ENCODE results near the gene SLC38A3. TPM values are rescaled to one million over a fixed set of nuclear protein-coding genes. Genes with fewer than 3 reads are reported as not detected.

SLC38A3 gene
- total RNA-seq, 1 experiment from 2014 or later = not detected

GRCh38 chr3:50173685-50174516, 31.2 kb upstream of the SLC38A3 start:
- no peaks in the 10 kb centered on the region for H3K36me3 ChIP-seq
- no peak overlapping the region for H3K27ac ChIP-seq
- H3K4me3 ChIP-seq = no peak overlapping the region
- peaks cover 9% of the 10 kb centered on the region for H3K4me1 ChIP-seq (replicated peaks)
- no peaks in the 10 kb centered on the region for H3K9me3 ChIP-seq (replicated peaks)
- H3K27me3 ChIP-seq (replicated peaks) = no peaks in the 10 kb centered on the region
- no peak for DNase-seq (ENCODE audit: low read depth in 1 of 2, low spot score in 2 of 2)

DNA sequence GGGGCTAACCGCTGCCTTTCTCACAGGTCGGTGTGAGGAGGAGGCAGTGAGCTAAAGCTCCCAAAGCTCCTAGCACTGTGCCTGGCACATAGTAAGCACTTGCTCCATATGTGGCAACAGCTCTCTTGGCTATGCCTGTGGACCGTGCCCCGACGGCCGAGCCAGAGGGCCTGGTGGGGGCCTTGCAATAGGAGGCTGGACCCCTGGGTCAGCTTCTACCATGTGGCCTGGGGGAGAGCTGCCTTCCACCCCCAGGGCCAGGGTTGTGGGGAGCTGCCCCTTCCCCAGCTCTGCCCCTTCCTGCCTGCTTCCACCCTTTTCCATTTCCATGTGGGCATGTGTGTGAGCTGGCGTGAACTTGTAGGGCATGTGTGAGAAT, 30.6 kb upstream of the SLC38A3 start:
- Histone ChIP-seq H3K36me3 (no peaks in the 10 kb centered on the region), H3K9me3 (replicated peaks) (no peaks in the 10 kb centered on the region), H3K27ac (no peak overlapping the region), H3K27me3 (replicated peaks) (no peaks in the 10 kb centered on the region), H3K4me3 (no peak overlapping the region), H3K4me1 (replicated peaks) (peaks cover 9% of the 10 kb centered on the region)
- no peak for DNase-seq (ENCODE audit: low read depth in 1 of 2, low spot score in 2 of 2)

- Histone ChIP-seq H3K27me3 (replicated peaks) (no peaks in the 10 kb centered on the region), H3K27ac (no peak overlapping the region), H3K4me3 (no peak overlapping the region), H3K36me3 (no peaks in the 10 kb centered on the region), H3K9me3 (replicated peaks) (no peaks in the 10 kb centered on the region), H3K4me1 (replicated peaks) (peaks cover 9% of the 10 kb centered on the region)
- DNase-seq (ENCODE audit: low read depth in 1 of 2, low spot score in 2 of 2) = no peak
Observed at GRCh38 chr3:50174947-50175524, 30.0 kb upstream of the SLC38A3 start.

DNA sequence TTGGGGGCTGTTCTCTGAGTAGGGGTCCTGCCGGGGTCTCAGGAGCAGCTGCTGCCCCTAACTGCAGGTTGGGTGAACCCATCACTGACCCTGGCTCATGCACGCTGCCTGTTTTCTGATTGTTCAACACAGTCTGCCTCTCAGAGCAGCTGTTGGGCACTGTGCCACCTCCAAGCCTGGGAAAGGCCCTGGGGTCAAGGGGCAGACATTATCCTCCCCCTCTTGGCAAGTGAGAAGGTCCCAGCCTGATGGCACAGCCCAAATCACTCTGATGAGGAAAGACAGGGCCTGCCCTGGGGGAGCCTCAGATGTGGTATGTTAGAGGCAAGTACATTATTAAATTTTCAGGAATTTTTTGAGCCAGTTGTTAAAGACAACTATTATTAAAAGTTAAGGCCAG, 27.7 kb upstream of the SLC38A3 start:
- no peaks in the 10 kb centered on the region for H3K4me1 ChIP-seq (replicated peaks)
- H3K27me3 ChIP-seq (replicated peaks) = no peaks in the 10 kb centered on the region
- H3K27ac ChIP-seq = no peak overlapping the region
- no peaks in the 10 kb centered on the region for H3K9me3 ChIP-seq (replicated peaks)
- no peaks in the 10 kb centered on the region for H3K36me3 ChIP-seq
- no peak for DNase-seq (ENCODE audit: low read depth in 1 of 2, low spot score in 2 of 2)
- H3K4me3 ChIP-seq = no peak overlapping the region

DNA sequence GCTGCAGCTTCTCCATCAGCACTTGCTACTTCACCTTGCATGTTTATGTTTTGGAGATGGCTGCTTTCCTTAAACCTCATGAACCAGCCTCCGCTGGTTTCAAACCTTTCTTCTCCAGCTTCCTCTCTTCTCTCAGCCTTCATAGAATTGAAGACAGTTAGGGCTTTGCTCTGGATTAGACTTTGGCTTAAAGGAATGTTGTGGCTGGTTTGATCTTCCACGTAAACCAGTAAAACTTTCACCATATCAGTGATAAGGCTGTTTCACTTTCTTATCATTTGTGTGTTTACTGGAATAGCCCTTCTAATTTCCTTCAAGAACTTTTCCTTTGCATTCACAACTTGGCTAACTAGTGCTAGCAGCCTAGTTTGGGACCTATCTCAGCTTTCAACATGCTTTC, 25.4 kb upstream of the SLC38A3 start:
- no peaks in the 10 kb centered on the region for H3K9me3 ChIP-seq (replicated peaks)
- no peak for DNase-seq (ENCODE audit: low read depth in 1 of 2, low spot score in 2 of 2)
- H3K36me3 ChIP-seq = no peaks in the 10 kb centered on the region
- no peaks in the 10 kb centered on the region for H3K27me3 ChIP-seq (replicated peaks)
- H3K4me3 ChIP-seq = no peak overlapping the region
- H3K4me1 ChIP-seq (replicated peaks) = no peaks in the 10 kb centered on the region
- no peak overlapping the region for H3K27ac ChIP-seq

- Histone ChIP-seq H3K36me3 (no peaks in the 10 kb centered on the region), H3K9me3 (replicated peaks) (no peaks in the 10 kb centered on the region), H3K27ac (no peak overlapping the region), H3K4me1 (replicated peaks) (no peaks in the 10 kb centered on the region), H3K4me3 (no peak overlapping the region), H3K27me3 (replicated peaks) (no peaks in the 10 kb centered on the region)
- no peak for DNase-seq (ENCODE audit: low read depth in 1 of 2, low spot score in 2 of 2)
Observed at GRCh38 chr3:50181985-50182384, 23.1 kb upstream of the SLC38A3 start.

DNA sequence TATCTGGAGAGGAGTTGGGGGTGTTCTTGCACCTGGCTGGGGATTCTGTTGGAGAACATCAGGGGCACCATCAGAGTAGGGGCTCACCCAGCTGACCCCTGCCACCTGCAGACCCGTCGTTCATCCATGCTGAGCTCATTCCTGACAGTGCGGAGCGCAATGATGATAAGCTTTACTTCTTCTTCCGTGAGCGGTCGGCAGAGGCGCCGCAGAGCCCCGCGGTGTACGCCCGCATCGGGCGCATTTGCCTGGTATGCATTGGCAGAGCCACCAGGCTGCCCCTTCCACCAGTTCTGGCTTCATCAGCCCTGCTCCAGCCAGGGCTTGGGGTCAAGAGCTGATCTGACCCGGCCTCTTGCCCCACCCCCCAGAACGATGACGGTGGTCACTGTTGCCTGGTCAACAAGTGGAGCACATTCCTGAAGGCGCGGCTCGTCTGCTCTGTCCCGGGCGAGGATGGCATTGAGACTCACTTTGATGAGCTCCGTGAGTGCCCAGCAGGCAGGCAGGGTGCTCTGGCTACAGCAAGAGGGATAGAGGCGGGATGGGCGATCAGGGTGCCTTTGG, 22.5 kb upstream of the SLC38A3 start:
- no peak for DNase-seq (ENCODE audit: low read depth in 1 of 2, low spot score in 2 of 2)
- no peaks in the 10 kb centered on the region for H3K4me1 ChIP-seq (replicated peaks)
- no peaks in the 10 kb centered on the region for H3K36me3 ChIP-seq
- no peak overlapping the region for H3K4me3 ChIP-seq
- H3K27me3 ChIP-seq (replicated peaks) = no peaks in the 10 kb centered on the region
- no peaks in the 10 kb centered on the region for H3K9me3 ChIP-seq (replicated peaks)
- H3K27ac ChIP-seq = no peak overlapping the region

DNA sequence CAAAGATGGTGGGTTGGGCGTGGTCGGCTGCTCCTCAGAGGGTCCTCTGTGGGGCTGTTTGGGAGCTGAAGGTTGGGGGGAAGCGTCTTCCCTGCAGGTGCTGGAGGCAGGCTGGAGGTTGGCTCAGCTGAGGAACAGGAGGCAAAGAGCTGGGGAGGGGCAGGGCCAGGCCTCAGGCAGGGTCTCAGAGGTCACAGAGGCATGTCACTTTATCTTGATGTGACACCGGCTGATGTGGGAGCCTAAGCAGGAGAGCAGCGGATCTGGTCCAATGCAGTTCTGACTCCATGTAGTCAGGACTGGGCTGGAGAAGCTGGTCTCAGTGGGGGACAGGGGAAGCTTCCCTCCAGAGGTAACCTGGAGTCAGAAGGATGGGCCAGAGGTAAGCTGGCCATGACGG, 21.3 kb upstream of the SLC38A3 start:
- no peak for DNase-seq (ENCODE audit: low read depth in 1 of 2, low spot score in 2 of 2)
- no peak overlapping the region for H3K27ac ChIP-seq
- no peaks in the 10 kb centered on the region for H3K36me3 ChIP-seq
- no peaks in the 10 kb centered on the region for H3K4me1 ChIP-seq (replicated peaks)
- no peak overlapping the region for H3K4me3 ChIP-seq
- no peaks in the 10 kb centered on the region for H3K9me3 ChIP-seq (replicated peaks)
- no peaks in the 10 kb centered on the region for H3K27me3 ChIP-seq (replicated peaks)

- Histone ChIP-seq H3K4me3 (no peak overlapping the region), H3K27ac (no peak overlapping the region), H3K4me1 (replicated peaks) (no peaks in the 10 kb centered on the region), H3K9me3 (replicated peaks) (no peaks in the 10 kb centered on the region), H3K27me3 (replicated peaks) (no peaks in the 10 kb centered on the region), H3K36me3 (no peaks in the 10 kb centered on the region)
- DNase-seq (ENCODE audit: low read depth in 1 of 2, low spot score in 2 of 2) = no peak
Observed at GRCh38 chr3:50184242-50184978, 20.7 kb upstream of the SLC38A3 start.

DNA sequence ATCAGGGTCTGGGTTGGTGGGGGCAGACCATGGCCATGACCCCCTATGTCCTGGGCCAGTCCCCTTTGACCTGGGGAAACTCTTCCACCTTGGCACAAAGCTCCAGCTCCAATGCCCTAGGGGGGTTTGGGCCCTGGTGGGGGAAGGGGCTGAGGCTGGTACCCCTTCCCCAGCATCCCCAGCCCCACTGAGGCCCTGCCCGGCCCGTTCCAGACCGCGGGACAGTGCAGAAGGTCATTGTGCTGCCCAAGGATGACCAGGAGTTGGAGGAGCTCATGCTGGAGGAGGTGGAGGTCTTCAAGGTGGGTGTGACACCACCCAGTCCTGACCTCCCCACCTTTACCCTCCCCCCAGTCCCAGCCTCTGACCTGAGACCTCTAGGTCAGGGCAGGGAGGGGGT, 19.8 kb upstream of the SLC38A3 start:
- DNase-seq (ENCODE audit: low read depth in 1 of 2, low spot score in 2 of 2) = no peak
- H3K27me3 ChIP-seq (replicated peaks) = no peaks in the 10 kb centered on the region
- no peaks in the 10 kb centered on the region for H3K9me3 ChIP-seq (replicated peaks)
- H3K36me3 ChIP-seq = no peaks in the 10 kb centered on the region
- H3K27ac ChIP-seq = no peak overlapping the region
- no peaks in the 10 kb centered on the region for H3K4me1 ChIP-seq (replicated peaks)
- H3K4me3 ChIP-seq = no peak overlapping the region

GRCh38 chr3:50186096-50186495, 19.0 kb upstream of the SLC38A3 start:
- no peaks in the 10 kb centered on the region for H3K4me1 ChIP-seq (replicated peaks)
- no peak overlapping the region for H3K27ac ChIP-seq
- no peak for DNase-seq (ENCODE audit: low read depth in 1 of 2, low spot score in 2 of 2)
- H3K36me3 ChIP-seq = no peaks in the 10 kb centered on the region
- H3K9me3 ChIP-seq (replicated peaks) = no peaks in the 10 kb centered on the region
- no peaks in the 10 kb centered on the region for H3K27me3 ChIP-seq (replicated peaks)
- no peak overlapping the region for H3K4me3 ChIP-seq

DNA sequence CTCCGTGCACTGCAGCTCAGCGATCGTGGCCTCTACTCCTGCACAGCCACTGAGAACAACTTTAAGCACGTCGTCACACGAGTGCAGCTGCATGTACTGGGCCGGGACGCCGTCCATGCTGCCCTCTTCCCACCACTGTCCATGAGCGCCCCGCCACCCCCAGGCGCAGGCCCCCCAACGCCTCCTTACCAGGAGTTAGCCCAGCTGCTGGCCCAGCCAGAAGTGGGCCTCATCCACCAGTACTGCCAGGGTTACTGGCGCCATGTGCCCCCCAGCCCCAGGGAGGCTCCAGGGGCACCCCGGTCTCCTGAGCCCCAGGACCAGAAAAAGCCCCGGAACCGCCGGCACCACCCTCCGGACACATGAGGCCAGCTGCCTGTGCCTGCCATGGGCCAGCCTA, 17.3 kb upstream of the SLC38A3 start:
- Histone ChIP-seq H3K27me3 (replicated peaks) (peaks cover 2% of the 10 kb centered on the region), H3K4me3 (no peak overlapping the region), H3K27ac (no peak overlapping the region), H3K4me1 (replicated peaks) (no peaks in the 10 kb centered on the region), H3K9me3 (replicated peaks) (no peaks in the 10 kb centered on the region), H3K36me3 (no peaks in the 10 kb centered on the region)
- DNase-seq (ENCODE audit: low read depth in 1 of 2, low spot score in 2 of 2) = no peak

DNA sequence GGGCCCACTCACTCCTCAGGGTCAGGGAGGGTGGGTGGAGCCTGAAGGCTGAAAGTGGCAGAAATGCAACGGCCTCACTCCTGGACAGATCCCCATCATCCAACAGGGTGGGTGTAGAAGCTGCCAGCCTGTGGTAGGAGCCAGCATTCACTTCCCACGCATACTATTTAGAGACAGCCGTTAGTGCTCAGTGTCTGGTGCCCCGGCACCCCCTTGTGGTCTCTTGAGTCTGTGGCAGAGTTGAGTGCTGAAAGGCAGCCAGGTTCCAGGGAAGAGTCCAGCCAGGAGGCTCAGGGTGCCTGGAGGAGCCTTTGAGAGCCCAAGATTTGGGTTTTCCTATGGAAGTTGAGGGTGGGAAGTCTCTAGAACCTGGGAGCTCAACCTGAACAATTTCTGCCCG, 15.8 kb upstream of the SLC38A3 start:
- H3K4me1 ChIP-seq (replicated peaks) = peaks cover under 1% of the 10 kb centered on the region
- no peaks in the 10 kb centered on the region for H3K36me3 ChIP-seq
- H3K27ac ChIP-seq = no peak overlapping the region
- H3K27me3 ChIP-seq (replicated peaks) = peaks cover 10% of the 10 kb centered on the region
- no peaks in the 10 kb centered on the region for H3K9me3 ChIP-seq (replicated peaks)
- peak; percentile 33 to 63 for DNase-seq (ENCODE audit: low read depth in 1 of 2, low spot score in 2 of 2)
- no peak overlapping the region for H3K4me3 ChIP-seq

DNA sequence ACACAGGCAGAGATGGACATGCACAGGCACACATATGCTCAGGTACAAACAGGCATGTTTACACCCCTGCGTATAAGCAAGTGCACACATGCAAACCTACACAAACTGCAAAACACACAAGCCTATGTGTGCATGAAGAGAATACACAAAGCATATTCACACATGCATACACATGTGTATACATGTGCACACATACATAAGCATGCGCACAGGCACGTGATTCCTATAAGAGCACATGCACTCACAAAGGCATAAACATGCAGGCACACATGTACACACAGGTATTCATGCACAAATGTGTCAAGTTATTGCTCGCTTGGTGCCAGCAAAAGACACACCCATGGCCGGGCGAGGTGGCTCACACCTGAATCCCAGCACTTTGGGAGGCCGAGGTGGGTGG, 15.1 kb upstream of the SLC38A3 start:
- H3K4me3 ChIP-seq = no peak overlapping the region

More for the DNA sequence above, 15.1 kb upstream of the SLC38A3 start:
- no peaks in the 10 kb centered on the region for H3K36me3 ChIP-seq
- peaks cover 5% of the 10 kb centered on the region for H3K4me1 ChIP-seq (replicated peaks)
- H3K27me3 ChIP-seq (replicated peaks) = peaks cover 11% of the 10 kb centered on the region
- no peak for DNase-seq (ENCODE audit: low read depth in 1 of 2, low spot score in 2 of 2)
- no peak overlapping the region for H3K27ac ChIP-seq
- no peaks in the 10 kb centered on the region for H3K9me3 ChIP-seq (replicated peaks)
